HepG2 (cell line): ENCODE measurements around the gene TNNI2. TPM values are rescaled to one million over a fixed set of nuclear protein-coding genes. Genes with fewer than 3 reads are reported as not detected.
A peak's percentile ranks its signal among the peaks of the same experiment; 100 is the strongest.

Experiments used
- ATRX ChIP-seq: sonication (generic); formaldehyde crosslinking; IDR thresholded peaks from 2 replicates; pipeline ENCODE4 v1.4.0; 2020; ENCODE audit warnings: missing genetic modification reagents, borderline replicate concordance
- HDAC1 ChIP-seq: sonication (generic); formaldehyde crosslinking; IDR thresholded peaks from 2 replicates; pipeline ENCODE4 v1.5.1; 2020; ENCODE audit warnings: mild to moderate bottlenecking, missing genetic modification reagents
- HNF4G ChIP-seq, 2 experiments: sonication (generic) in 1 of 2; formaldehyde crosslinking in 1 of 2; IDR thresholded peaks; 2 replicates each; pipeline versions ENCODE4 v1.4.0 to v1.6.1; 2011 to 2020; ENCODE audit warnings: borderline replicate concordance in 2 of 2, low read depth in 2 of 2, mild to moderate bottlenecking in 2 of 2, low read length in 1 of 2, missing genetic modification reagents in 1 of 2, moderate library complexity in 1 of 2
- HOXA3 ChIP-seq: sonication (generic); formaldehyde crosslinking; IDR thresholded peaks from 2 replicates; pipeline ENCODE4 v1.5.0; 2020; ENCODE audit warnings: missing genetic modification reagents
- NFRKB ChIP-seq: fragments of 450-650 bp; IDR thresholded peaks from 2 replicates; pipeline ENCODE4 v1.6.1; 2017
- NFYB ChIP-seq: sonication (generic); formaldehyde crosslinking; IDR thresholded peaks from 2 replicates; pipeline ENCODE4 v1.4.0; 2020; ENCODE audit warnings: missing genetic modification reagents
- NR3C1 ChIP-seq: sonication (generic); formaldehyde crosslinking; IDR thresholded peaks from 2 replicates; pipeline ENCODE4 v1.4.0; 2020; ENCODE audit warnings: missing genetic modification reagents
- POLR2G ChIP-seq: fragments of 200-400 bp; formaldehyde crosslinking; IDR thresholded peaks from 2 replicates; pipeline ENCODE4 v1.6.1; 2018; ENCODE audit warnings: mild to moderate bottlenecking, low read depth, low read length, moderate library complexity
- RARA ChIP-seq: IDR thresholded peaks from 2 replicates; pipeline ENCODE4 v1.6.1; 2016; ENCODE audit warnings: missing genetic modification reagents, missing compliant biosample characterization
- RFXAP ChIP-seq: sonication (generic); formaldehyde crosslinking; IDR thresholded peaks from 2 replicates; pipeline ENCODE4 v1.4.0; 2020; ENCODE audit warnings: missing genetic modification reagents, borderline replicate concordance
- TBP ChIP-seq: sonication (generic); formaldehyde crosslinking; IDR thresholded peaks from 2 replicates; pipeline ENCODE4 v1.5.0; 2020; ENCODE audit warnings: missing genetic modification reagents
- ZBTB44 ChIP-seq: sonication (generic); formaldehyde crosslinking; IDR thresholded peaks from 2 replicates; pipeline ENCODE4 v1.4.0; 2020; ENCODE audit warnings: missing genetic modification reagents
- ZMYM2 ChIP-seq: sonication (generic); formaldehyde crosslinking; IDR thresholded peaks from 2 replicates; pipeline ENCODE4 v1.8.0; 2022; ENCODE audit warnings: mild to moderate bottlenecking, missing genetic modification reagents
- ZNF205 ChIP-seq: IDR thresholded peaks from 2 replicates; pipeline ENCODE4 v1.6.1; 2018; ENCODE audit warnings: missing biosample characterization, missing genetic modification reagents
- ZNF282 ChIP-seq: fragments of 450-650 bp; IDR thresholded peaks from 2 replicates; pipeline ENCODE4 v1.6.1; 2018; ENCODE audit not compliant: partially characterized antibody
- ZNF337 ChIP-seq: sonication (generic); formaldehyde crosslinking; IDR thresholded peaks from 2 replicates; pipeline ENCODE4 v1.5.1; 2020; ENCODE audit warnings: missing genetic modification reagents, low read depth, mild to moderate bottlenecking, borderline replicate concordance
- ZNF350 ChIP-seq: sonication (generic); formaldehyde crosslinking; IDR thresholded peaks from 2 replicates; pipeline ENCODE4 v1.4.0; 2020; ENCODE audit warnings: mild to moderate bottlenecking, low read depth, missing genetic modification reagents, borderline replicate concordance
- ZNF354B ChIP-seq: sonication (generic); formaldehyde crosslinking; IDR thresholded peaks from 2 replicates; pipeline ENCODE4 v1.8.0; 2022; ENCODE audit warnings: mild to moderate bottlenecking, missing genetic modification reagents
- ZNF556 ChIP-seq: sonication (generic); formaldehyde crosslinking; IDR thresholded peaks from 2 replicates; pipeline ENCODE4 v1.4.0; 2020; ENCODE audit warnings: mild to moderate bottlenecking, missing genetic modification reagents, borderline replicate concordance
- ZNF576 ChIP-seq: sonication (generic); formaldehyde crosslinking; IDR thresholded peaks from 2 replicates; pipeline ENCODE4 v1.4.0; 2020; ENCODE audit warnings: mild to moderate bottlenecking, missing genetic modification reagents
- ZNF816 ChIP-seq: sonication (generic); formaldehyde crosslinking; IDR thresholded peaks from 2 replicates; pipeline ENCODE4 v1.8.0; 2022; ENCODE audit warnings: missing genetic modification reagents, mild to moderate bottlenecking, borderline replicate concordance
- polyA plus RNA-seq, 8 experiments: library from polyadenylated mRNA; depleted of rRNA in 3 of 8; stranded (reverse) in 7 of 8; unstranded in 1 of 8; fragments of >200 nt; fragmentation: Illumina TruSeq in 4 of 8; extraction: Trizol in 4 of 8; gene quantifications; 2 replicates each; pipeline versions ENCODE4 v1.2.1 to v1.2.3, GENCODE V29; 2011 to 2016; ENCODE audit warnings: low read depth in 4 of 8, missing spikeins in 1 of 8, mixed read lengths in 1 of 8; ENCODE audit not compliant: insufficient read depth in 1 of 8
- total RNA-seq, 5 experiments: library from RNA; depleted of rRNA; stranded (reverse); fragments of >200 nt; fragmentation: Illumina TruSeq; extraction: Trizol; gene quantifications; 2 replicates each; pipeline ENCODE4 v1.2.3, GENCODE V29; 2016; ENCODE audit warnings: low read depth in 1 of 5
- TF ChIP-seq, protein P1 (sequence below): sonication (generic); formaldehyde crosslinking; IDR thresholded peaks from 2 replicates; pipeline ENCODE4 v1.4.0; 2020; ENCODE audit warnings: missing genetic modification reagents
- TF ChIP-seq, protein P2 (sequence below): sonication (generic); formaldehyde crosslinking; IDR thresholded peaks from 2 replicates; pipeline ENCODE4 v1.9.0; 2021; ENCODE audit warnings: missing genetic modification reagents, borderline replicate concordance

Gene TNNI2
- total and polyA plus RNA-seq, 2 of the 13 experiments (the other 11 are each of a cell fraction or from before 2014, with no cell fraction given): 7.2 to 12.0 TPM

GRCh38 chr11:1834062-1834610 is 4.6 kb upstream of the TNNI2 start (continued):
- TF ChIP-seq ZNF205: 0 out of 2 replicates have a peak, but pooled peaks have one; percentile 52
- peak; percentile 55 for TF ChIP-seq RARA (CRISPR knock-in tag)
- TF ChIP-seq ZNF354B (CRISPR knock-in tag): 0 out of 2 replicates have a peak, but pooled peaks have one; percentile 32
- no peak for TF ChIP-seq ZNF556 (CRISPR knock-in tag)
- TF ChIP-seq, protein P1, sequence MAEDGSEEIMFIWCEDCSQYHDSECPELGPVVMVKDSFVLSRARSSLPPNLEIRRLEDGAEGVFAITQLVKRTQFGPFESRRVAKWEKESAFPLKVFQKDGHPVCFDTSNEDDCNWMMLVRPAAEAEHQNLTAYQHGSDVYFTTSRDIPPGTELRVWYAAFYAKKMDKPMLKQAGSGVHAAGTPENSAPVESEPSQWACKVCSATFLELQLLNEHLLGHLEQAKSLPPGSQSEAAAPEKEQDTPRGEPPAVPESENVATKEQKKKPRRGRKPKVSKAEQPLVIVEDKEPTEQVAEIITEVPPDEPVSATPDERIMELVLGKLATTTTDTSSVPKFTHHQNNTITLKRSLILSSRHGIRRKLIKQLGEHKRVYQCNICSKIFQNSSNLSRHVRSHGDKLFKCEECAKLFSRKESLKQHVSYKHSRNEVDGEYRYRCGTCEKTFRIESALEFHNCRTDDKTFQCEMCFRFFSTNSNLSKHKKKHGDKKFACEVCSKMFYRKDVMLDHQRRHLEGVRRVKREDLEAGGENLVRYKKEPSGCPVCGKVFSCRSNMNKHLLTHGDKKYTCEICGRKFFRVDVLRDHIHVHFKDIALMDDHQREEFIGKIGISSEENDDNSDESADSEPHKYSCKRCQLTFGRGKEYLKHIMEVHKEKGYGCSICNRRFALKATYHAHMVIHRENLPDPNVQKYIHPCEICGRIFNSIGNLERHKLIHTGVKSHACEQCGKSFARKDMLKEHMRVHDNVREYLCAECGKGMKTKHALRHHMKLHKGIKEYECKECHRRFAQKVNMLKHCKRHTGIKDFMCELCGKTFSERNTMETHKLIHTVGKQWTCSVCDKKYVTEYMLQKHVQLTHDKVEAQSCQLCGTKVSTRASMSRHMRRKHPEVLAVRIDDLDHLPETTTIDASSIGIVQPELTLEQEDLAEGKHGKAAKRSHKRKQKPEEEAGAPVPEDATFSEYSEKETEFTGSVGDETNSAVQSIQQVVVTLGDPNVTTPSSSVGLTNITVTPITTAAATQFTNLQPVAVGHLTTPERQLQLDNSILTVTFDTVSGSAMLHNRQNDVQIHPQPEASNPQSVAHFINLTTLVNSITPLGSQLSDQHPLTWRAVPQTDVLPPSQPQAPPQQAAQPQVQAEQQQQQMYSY: no peak
- TF ChIP-seq NFYB (CRISPR knock-in tag): no peak
- TF ChIP-seq ZNF337 (CRISPR knock-in tag): no peak
- TF ChIP-seq ZNF282: no peak
- TF ChIP-seq ATRX: no peak
- TF ChIP-seq ZBTB44 (CRISPR knock-in tag): no peak
- TF ChIP-seq, protein P2, sequence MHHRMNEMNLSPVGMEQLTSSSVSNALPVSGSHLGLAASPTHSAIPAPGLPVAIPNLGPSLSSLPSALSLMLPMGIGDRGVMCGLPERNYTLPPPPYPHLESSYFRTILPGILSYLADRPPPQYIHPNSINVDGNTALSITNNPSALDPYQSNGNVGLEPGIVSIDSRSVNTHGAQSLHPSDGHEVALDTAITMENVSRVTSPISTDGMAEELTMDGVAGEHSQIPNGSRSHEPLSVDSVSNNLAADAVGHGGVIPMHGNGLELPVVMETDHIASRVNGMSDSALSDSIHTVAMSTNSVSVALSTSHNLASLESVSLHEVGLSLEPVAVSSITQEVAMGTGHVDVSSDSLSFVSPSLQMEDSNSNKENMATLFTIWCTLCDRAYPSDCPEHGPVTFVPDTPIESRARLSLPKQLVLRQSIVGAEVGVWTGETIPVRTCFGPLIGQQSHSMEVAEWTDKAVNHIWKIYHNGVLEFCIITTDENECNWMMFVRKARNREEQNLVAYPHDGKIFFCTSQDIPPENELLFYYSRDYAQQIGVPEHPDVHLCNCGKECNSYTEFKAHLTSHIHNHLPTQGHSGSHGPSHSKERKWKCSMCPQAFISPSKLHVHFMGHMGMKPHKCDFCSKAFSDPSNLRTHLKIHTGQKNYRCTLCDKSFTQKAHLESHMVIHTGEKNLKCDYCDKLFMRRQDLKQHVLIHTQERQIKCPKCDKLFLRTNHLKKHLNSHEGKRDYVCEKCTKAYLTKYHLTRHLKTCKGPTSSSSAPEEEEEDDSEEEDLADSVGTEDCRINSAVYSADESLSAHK: no peak
- TF ChIP-seq NFRKB: no peak
- TF ChIP-seq ZMYM2 (CRISPR knock-in tag): no peak
- no peak for TF ChIP-seq ZNF576 (CRISPR knock-in tag)
- TF ChIP-seq ZNF816 (CRISPR knock-in tag): no peak
- TF ChIP-seq HOXA3 (CRISPR knock-in tag): peak; percentile 59; the same call in 1 of the 2 replicates
- TF ChIP-seq HDAC1 (CRISPR knock-in tag): no peak; the same call in 1 of the 2 replicates
- no peak for TF ChIP-seq NR3C1 (CRISPR knock-in tag)
- TF ChIP-seq ZNF350 (CRISPR knock-in tag): no peak
- no peak for TF ChIP-seq TBP (CRISPR knock-in tag)
- TF ChIP-seq HNF4G (IDR thresholded peaks at IDR 0.05; ENCODE audit: borderline replicate concordance, low read depth, low read length): no peak
- TF ChIP-seq HNF4G (CRISPR knock-in tag; IDR thresholded peaks at IDR 0.05; ENCODE audit: borderline replicate concordance, low read depth): no peak
- TF ChIP-seq POLR2G: no peak
- 0 out of 2 replicates have a peak, but pooled peaks have one; percentile 39 for TF ChIP-seq RFXAP (CRISPR knock-in tag)
